HCT116 (cell line): Measurements from ENCODE around the gene LMBR1.

Experiments used
- POLR2A ChIP-seq: IDR thresholded peaks from 2 replicates; pipeline ENCODE4 v1.7.0; 2011; ENCODE audit warnings: borderline replicate concordance; ENCODE audit not compliant: insufficient read depth, insufficient read length; ENCODE audit errors: extremely low read depth
- ZFX ChIP-seq: fragments of 450-650 bp; IDR thresholded peaks from 2 replicates; pipeline ENCODE4 v1.6.1; 2017
- TF ChIP-seq, protein P1 (sequence below), 3 experiments: fragments of 200-600 bp in 1 of 3; sonication (generic) in 1 of 3; IDR thresholded peaks in 2 of 3; conservative IDR thresholded peaks in 1 of 3; 2 replicates each; pipeline ENCODE4 v1.5.1; 2012 to 2017; ENCODE audit warnings: low read depth in 2 of 3, low read length in 2 of 3, antibody characterized with exemption in 1 of 3, borderline replicate concordance in 1 of 3, control low read depth in 1 of 3, mild to moderate bottlenecking in 1 of 3, mixed read lengths in 1 of 3, mixed run types in 1 of 3, moderate library complexity in 1 of 3; ENCODE audit not compliant: insufficient read depth in 1 of 3
- TF ChIP-seq, protein P2 (sequence below): IDR thresholded peaks from 2 replicates; pipeline ENCODE4 v1.6.1; 2012
- TF ChIP-seq, protein P3 (sequence below): IDR thresholded peaks from 2 replicates; pipeline ENCODE4 v1.6.1; 2012

DNA sequence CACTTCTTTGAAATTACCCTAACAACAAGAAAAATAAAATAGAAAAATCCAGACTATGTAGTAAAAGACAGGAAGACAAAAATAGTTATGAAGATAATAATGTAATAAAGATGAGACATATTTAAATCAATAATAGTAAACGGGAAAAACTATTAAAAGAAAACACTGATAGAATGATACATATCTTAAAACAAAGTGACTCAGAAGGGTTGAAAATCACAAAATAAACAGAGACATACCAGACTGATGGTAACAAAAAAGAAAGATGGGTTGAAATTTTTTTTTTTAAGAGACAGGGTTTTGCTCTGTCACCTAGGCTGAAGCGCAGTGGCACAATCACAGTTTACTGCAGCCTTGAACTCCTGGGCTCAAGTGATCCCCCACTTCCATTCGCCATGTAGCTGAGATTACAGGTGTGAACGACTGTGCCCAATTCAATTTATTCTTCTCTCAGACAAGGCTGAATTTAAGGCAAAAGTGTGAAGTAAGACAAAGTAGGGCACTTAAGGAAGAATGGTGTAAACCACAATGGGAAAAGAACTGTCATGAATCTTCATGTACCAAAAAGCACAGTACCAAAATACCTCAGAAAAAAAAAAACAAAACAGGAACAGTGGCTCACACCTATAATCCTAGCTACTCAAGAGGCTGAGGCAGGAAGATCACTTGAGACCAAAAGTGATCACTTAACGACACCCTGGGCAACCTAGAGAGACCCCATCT lies 47.4 kb downstream of the LMBR1 start:
- TF ChIP-seq, protein P1, sequence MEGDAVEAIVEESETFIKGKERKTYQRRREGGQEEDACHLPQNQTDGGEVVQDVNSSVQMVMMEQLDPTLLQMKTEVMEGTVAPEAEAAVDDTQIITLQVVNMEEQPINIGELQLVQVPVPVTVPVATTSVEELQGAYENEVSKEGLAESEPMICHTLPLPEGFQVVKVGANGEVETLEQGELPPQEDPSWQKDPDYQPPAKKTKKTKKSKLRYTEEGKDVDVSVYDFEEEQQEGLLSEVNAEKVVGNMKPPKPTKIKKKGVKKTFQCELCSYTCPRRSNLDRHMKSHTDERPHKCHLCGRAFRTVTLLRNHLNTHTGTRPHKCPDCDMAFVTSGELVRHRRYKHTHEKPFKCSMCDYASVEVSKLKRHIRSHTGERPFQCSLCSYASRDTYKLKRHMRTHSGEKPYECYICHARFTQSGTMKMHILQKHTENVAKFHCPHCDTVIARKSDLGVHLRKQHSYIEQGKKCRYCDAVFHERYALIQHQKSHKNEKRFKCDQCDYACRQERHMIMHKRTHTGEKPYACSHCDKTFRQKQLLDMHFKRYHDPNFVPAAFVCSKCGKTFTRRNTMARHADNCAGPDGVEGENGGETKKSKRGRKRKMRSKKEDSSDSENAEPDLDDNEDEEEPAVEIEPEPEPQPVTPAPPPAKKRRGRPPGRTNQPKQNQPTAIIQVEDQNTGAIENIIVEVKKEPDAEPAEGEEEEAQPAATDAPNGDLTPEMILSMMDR (IDR thresholded peaks at IDR 0.05 in 2 of 3, conservative IDR thresholded peaks at IDR 0.05 in 1 of 3; ENCODE audit: borderline replicate concordance in 1 of 3, insufficient read depth in 1 of 3, low read depth in 2 of 3, low read length in 2 of 3): no peak
- TF ChIP-seq ZFX (no peak), POLR2A (no peak)
- TF ChIP-seq, protein P2, sequence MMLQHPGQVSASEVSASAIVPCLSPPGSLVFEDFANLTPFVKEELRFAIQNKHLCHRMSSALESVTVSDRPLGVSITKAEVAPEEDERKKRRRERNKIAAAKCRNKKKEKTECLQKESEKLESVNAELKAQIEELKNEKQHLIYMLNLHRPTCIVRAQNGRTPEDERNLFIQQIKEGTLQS: no peak
- TF ChIP-seq, protein P3, sequence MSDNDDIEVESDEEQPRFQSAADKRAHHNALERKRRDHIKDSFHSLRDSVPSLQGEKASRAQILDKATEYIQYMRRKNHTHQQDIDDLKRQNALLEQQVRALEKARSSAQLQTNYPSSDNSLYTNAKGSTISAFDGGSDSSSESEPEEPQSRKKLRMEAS: no peak
